ENCODE results near the gene AOPEP.
"Not testable (repeated sequence)": the region's sequence is repeated elsewhere in the genome, so short reads cannot be mapped to it uniquely, and the experiment has no call there.

AOPEP gene

GRCh38 chr9:95017661-95018060, 291.2 kb downstream of the AOPEP start:
- DNase-seq (ENCODE audit: low spot score), result no peak

- DNase-seq (ENCODE audit: low spot score), result no peak
These were observed 291.8 kb downstream of the AOPEP start for GRCh38 chr9:95018099-95018936.

GRCh38 chr9:95020644-95021043, 294.1 kb downstream of the AOPEP start:
- not testable (repeated sequence) for DNase-seq (ENCODE audit: low spot score)

GRCh38 chr9:95021166-95021886, 294.8 kb downstream of the AOPEP start:
- no peak for DNase-seq (ENCODE audit: low spot score)

GRCh38 chr9:95022657-95023056, 296.2 kb downstream of the AOPEP start:
- DNase-seq (ENCODE audit: low spot score), result no peak

GRCh38 chr9:95023217-95024003, 296.9 kb downstream of the AOPEP start:
- no peak for DNase-seq (ENCODE audit: low spot score)

- DNase-seq (ENCODE audit: low spot score), result no peak
These were observed 297.7 kb downstream of the AOPEP start for GRCh38 chr9:95024097-95024671.

- no peak for DNase-seq (ENCODE audit: low spot score)
These were observed 299.0 kb downstream of the AOPEP start for GRCh38 chr9:95025213-95026147.

- DNase-seq (ENCODE audit: low spot score), result no peak
These were observed 299.6 kb downstream of the AOPEP start for GRCh38 chr9:95026148-95026524.

GRCh38 chr9:95027914-95028852, 301.7 kb downstream of the AOPEP start:
- no peak for DNase-seq (ENCODE audit: low spot score)

GRCh38 chr9:95028853-95029219, 302.3 kb downstream of the AOPEP start:
- DNase-seq (ENCODE audit: low spot score), result no peak

GRCh38 chr9:95029288-95029687, 302.8 kb downstream of the AOPEP start:
- DNase-seq (ENCODE audit: low spot score), result no peak

- no peak for DNase-seq (ENCODE audit: low spot score)
These were observed 303.2 kb downstream of the AOPEP start for GRCh38 chr9:95029720-95030119.

- no peak for DNase-seq (ENCODE audit: low spot score)
These were observed 303.8 kb downstream of the AOPEP start for GRCh38 chr9:95030344-95030743.

- no peak for DNase-seq (ENCODE audit: low spot score)
These were observed 304.6 kb downstream of the AOPEP start for GRCh38 chr9:95030920-95031642.

GRCh38 chr9:95031711-95032461, 305.4 kb downstream of the AOPEP start:
- no peak for DNase-seq (ENCODE audit: low spot score)

GRCh38 chr9:95032580-95033341, 306.3 kb downstream of the AOPEP start:
- no peak for DNase-seq (ENCODE audit: low spot score)

- no peak for DNase-seq (ENCODE audit: low spot score)
These were observed 309.3 kb downstream of the AOPEP start for GRCh38 chr9:95035846-95036245.

Data from CD4-positive, alpha-beta T cell treated with Interleukin-6 at 100 ng/mL for 8 hours (primary cell).